ENCODE data around the gene ARHGAP11A.

- TF ChIP-seq CTCF (IDR thresholded peaks at IDR 0.05) (no peak), POLR2A (IDR thresholded peaks at IDR 0.05) (no peak)
Measured at GRCh38 chr15:32636410-32636809, 21.1 kb downstream of the ARHGAP11A start.

Data from adrenal gland (tissue), 5 donors.